Measurements from ENCODE around the gene CCDC167. TPM values are rescaled to one million over a fixed set of nuclear protein-coding genes. Genes with fewer than 3 reads are reported as not detected.

Gene CCDC167
- total and polyA plus RNA-seq, 2 donors (not counting 1 experiment from before 2014, with no cell fraction given): 8.3 to 35.7 TPM

DNA sequence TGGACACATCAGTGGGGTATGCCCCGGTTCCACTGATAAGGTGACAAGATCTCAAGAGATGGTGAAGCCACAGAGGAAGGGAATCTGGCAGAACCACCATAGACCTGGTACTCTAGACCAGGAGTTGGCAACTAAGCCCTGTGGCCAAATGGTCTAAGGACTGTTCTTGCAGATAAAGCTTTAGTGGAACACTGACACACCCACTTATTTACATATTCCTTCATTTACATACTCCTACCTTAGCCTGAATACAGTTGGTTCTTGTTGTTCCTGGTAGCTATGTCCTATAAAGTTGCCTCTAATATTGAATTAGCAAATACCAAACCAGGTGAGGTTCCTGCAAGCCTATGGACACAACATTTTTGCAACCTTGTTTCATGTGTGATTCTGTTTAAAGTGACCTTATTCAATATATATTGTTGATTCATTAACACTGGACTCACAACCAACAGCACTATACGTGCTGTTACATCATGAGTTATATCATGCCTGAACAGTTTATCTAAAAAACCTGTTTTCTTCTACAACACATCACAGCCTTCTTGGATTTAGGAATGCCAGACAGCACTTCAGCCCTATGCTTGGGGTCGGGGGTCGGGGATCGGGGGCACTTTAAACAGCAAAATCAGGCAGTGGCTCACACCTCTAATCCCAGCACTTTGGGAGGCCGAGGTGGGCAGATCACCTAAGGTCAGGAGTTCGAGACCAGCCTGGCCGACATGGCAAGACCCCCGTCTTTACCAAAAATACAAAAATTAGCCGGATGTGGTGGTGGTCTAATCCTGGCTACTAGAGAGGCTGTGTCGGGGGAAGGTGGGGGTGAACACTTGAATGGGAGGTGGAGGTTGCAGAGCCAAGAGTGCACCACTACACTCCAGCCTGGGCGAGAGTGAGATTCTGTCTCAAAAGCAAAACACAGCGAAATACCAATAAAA, 2.5 kb downstream of the CCDC167 start:
- no peak for DNase-seq (ENCODE audit: low read depth in 2 of 2)
- H3K9me3 ChIP-seq (ENCODE audit: control insufficient read depth, insufficient read depth, low read depth, low read length): no peaks in the 10 kb centered on the region
- H2AFZ ChIP-seq (ENCODE audit: low read length): no peak overlapping the region
- no peaks in the 10 kb centered on the region for H3K36me3 ChIP-seq (ENCODE audit: control insufficient read depth, insufficient read depth, low read length)
- H3K4me2 ChIP-seq (ENCODE audit: extremely low read depth, insufficient read depth, low read length): no peak overlapping the region
- no peak overlapping the region for H3K4me3 ChIP-seq (replicated peaks in 1 of 4; ENCODE audit: control extremely low read depth in 1 of 4, insufficient read depth in 1 of 4, low read depth in 3 of 4, low read length in 4 of 4)
- no peaks in the 10 kb centered on the region for H3K79me2 ChIP-seq (ENCODE audit: control insufficient read depth, insufficient read depth, low read length)
- no peak overlapping the region for H3K9ac ChIP-seq (ENCODE audit: insufficient read depth, low read length)
- H3K27ac ChIP-seq (ENCODE audit: insufficient read depth, low read length): no peak overlapping the region
- H3K27me3 ChIP-seq (ENCODE audit: control insufficient read depth, insufficient read depth, low read length): no peaks in the 10 kb centered on the region
- no peak for TF ChIP-seq EZH2 (IDR thresholded peaks at IDR 0.05; ENCODE audit: low read length, missing control alignments)
- TF ChIP-seq, protein P1, sequence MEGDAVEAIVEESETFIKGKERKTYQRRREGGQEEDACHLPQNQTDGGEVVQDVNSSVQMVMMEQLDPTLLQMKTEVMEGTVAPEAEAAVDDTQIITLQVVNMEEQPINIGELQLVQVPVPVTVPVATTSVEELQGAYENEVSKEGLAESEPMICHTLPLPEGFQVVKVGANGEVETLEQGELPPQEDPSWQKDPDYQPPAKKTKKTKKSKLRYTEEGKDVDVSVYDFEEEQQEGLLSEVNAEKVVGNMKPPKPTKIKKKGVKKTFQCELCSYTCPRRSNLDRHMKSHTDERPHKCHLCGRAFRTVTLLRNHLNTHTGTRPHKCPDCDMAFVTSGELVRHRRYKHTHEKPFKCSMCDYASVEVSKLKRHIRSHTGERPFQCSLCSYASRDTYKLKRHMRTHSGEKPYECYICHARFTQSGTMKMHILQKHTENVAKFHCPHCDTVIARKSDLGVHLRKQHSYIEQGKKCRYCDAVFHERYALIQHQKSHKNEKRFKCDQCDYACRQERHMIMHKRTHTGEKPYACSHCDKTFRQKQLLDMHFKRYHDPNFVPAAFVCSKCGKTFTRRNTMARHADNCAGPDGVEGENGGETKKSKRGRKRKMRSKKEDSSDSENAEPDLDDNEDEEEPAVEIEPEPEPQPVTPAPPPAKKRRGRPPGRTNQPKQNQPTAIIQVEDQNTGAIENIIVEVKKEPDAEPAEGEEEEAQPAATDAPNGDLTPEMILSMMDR (conservative IDR thresholded peaks at IDR 0.05 in 1 of 2, IDR thresholded peaks at IDR 0.05 in 1 of 2; ENCODE audit: low read depth in 1 of 2, low read length in 2 of 2): no peak
- no peaks in the 10 kb centered on the region for H4K20me1 ChIP-seq (ENCODE audit: control insufficient read depth, extremely low read depth, insufficient read depth, low read length)
- no peaks in the 10 kb centered on the region for H3K4me1 ChIP-seq (ENCODE audit: control insufficient read depth, extremely low read depth, insufficient read depth, low read length)

DNA sequence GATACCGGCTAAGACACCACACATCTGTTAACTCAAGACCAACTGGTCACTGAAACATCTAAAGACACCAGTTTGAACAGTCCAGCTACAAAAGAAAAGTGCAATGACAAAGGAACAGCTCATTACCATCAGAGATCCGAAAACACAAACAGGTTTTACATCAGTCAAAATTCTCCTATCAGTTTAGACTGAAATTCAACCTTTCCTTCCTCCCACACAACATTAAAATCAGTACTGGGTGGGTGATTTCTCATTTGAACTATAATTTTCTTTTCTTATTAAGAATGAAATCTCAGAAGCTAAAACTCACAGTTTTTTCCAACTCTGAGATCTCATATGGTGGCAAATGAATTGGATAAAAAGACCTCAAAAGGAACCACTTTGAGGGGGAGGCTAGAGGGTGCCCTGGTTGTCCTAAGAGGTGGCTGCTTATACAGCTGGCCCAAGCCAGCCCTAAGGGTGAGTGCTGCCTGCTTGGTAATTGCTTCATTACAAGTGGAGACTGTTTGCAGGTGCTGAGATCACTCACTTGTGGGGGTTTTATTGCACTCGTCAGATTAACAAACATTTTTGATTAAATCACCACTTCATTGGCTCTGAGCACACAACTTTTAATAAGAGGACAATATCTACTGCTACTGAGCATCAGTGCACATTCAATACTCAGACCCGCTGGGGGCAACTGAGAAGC, 4.3 kb downstream of the CCDC167 start:
- Histone ChIP-seq H3K4me2 (ENCODE audit: extremely low read depth, insufficient read depth, low read length) (no peak overlapping the region), H2AFZ (ENCODE audit: low read length) (no peak overlapping the region), H3K27me3 (ENCODE audit: control insufficient read depth, insufficient read depth, low read length) (no peaks in the 10 kb centered on the region), H3K79me2 (ENCODE audit: control insufficient read depth, insufficient read depth, low read length) (no peaks in the 10 kb centered on the region), H3K4me1 (ENCODE audit: control insufficient read depth, extremely low read depth, insufficient read depth, low read length) (no peaks in the 10 kb centered on the region), H3K27ac (ENCODE audit: insufficient read depth, low read length) (no peak overlapping the region), H3K4me3 (replicated peaks in 1 of 4; ENCODE audit: control extremely low read depth in 1 of 4, insufficient read depth in 1 of 4, low read depth in 3 of 4, low read length in 4 of 4) (no peak overlapping the region), H3K9me3 (ENCODE audit: control insufficient read depth, insufficient read depth, low read depth, low read length) (no peaks in the 10 kb centered on the region), H3K9ac (ENCODE audit: insufficient read depth, low read length) (no peak overlapping the region), H4K20me1 (ENCODE audit: control insufficient read depth, extremely low read depth, insufficient read depth, low read length) (no peaks in the 10 kb centered on the region), H3K36me3 (ENCODE audit: control insufficient read depth, insufficient read depth, low read length) (no peaks in the 10 kb centered on the region)
- TF ChIP-seq, protein P1 (conservative IDR thresholded peaks at IDR 0.05 in 1 of 2, IDR thresholded peaks at IDR 0.05 in 1 of 2; ENCODE audit: low read depth in 1 of 2, low read length in 2 of 2): no peak
- DNase-seq (ENCODE audit: low read depth in 2 of 2): no peak

DNA sequence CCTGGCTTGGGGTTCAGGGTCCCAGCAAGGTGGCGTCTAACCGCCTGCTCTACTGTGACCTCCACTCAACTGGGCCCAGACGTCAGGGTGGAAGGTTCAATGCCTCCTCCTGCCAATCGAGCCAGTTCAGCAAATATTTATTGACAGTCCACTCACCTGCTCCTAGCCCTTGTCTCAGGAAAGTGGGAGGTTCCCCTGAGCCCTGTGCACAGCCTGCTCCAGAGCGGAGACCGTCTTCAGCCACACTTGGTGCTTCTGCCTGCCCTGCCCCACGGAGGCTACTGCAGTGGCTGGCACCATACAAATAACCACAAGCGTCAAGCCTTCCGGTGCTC, 6.1 kb downstream of the CCDC167 start:
- Histone ChIP-seq H3K4me2 (ENCODE audit: extremely low read depth, insufficient read depth, low read length) (no peak overlapping the region), H4K20me1 (ENCODE audit: control insufficient read depth, extremely low read depth, insufficient read depth, low read length) (no peaks in the 10 kb centered on the region), H3K27ac (ENCODE audit: insufficient read depth, low read length) (no peak overlapping the region), H3K79me2 (ENCODE audit: control insufficient read depth, insufficient read depth, low read length) (no peaks in the 10 kb centered on the region), H3K9ac (ENCODE audit: insufficient read depth, low read length) (no peak overlapping the region), H3K36me3 (ENCODE audit: control insufficient read depth, insufficient read depth, low read length) (no peaks in the 10 kb centered on the region), H3K9me3 (ENCODE audit: control insufficient read depth, insufficient read depth, low read depth, low read length) (no peaks in the 10 kb centered on the region), H3K4me1 (ENCODE audit: control insufficient read depth, extremely low read depth, insufficient read depth, low read length) (no peaks in the 10 kb centered on the region), H2AFZ (ENCODE audit: low read length) (no peak overlapping the region), H3K27me3 (ENCODE audit: control insufficient read depth, insufficient read depth, low read length) (no peaks in the 10 kb centered on the region), H3K4me3 (replicated peaks in 1 of 4; ENCODE audit: control extremely low read depth in 1 of 4, insufficient read depth in 1 of 4, low read depth in 3 of 4, low read length in 4 of 4) (no peak overlapping the region)
- TF ChIP-seq EZH2 (IDR thresholded peaks at IDR 0.05; ENCODE audit: low read length, missing control alignments): no peak
- TF ChIP-seq, protein P1 (conservative IDR thresholded peaks at IDR 0.05 in 1 of 2, IDR thresholded peaks at IDR 0.05 in 1 of 2; ENCODE audit: low read depth in 1 of 2, low read length in 2 of 2): no peak
- no peak for DNase-seq (ENCODE audit: low read depth in 2 of 2)

All from fibroblast of lung (primary cell).